Measurements from ENCODE around the gene SUGP2.

DNA sequence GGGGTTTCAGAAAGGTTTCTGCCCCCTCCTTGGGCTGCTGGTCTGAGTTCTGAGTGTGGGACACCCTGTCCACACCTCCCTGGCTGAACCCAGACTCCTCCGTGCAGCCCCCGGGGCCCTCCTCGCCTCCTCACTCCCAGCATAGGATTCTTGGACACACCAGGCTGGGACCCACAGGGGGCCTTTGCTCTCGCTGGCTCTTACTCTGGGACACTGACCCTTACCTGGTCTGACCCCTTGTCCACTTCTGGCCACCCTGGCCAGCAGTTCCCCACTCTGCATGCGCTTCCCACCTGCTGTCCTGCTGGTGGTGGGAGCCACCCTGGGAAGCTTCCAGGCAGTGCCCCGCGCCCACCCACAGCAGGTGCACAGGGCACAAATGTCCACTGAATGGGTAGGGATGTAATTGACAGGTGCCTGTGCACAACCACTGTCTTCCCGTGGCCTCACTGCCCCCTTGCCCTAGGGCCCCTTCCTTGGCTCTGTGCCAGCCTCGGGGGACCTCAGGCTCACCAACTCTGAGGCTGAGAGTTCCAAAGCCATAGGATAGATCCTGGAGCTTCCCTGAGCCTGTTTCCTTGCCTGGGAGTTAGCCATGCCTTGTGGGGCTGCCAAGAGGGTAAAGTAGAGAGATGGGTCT, 23.4 kb upstream of the SUGP2 start:
- TF ChIP-seq YY1 (IDR thresholded peaks at IDR 0.05; ENCODE audit: low read depth) = no peak
- TF ChIP-seq EP300 (IDR thresholded peaks at IDR 0.05; ENCODE audit: borderline replicate concordance) = no peak
- TF ChIP-seq CREB1 (IDR thresholded peaks at IDR 0.05; ENCODE audit: low read depth) = no peak
- TF ChIP-seq, protein P1, sequence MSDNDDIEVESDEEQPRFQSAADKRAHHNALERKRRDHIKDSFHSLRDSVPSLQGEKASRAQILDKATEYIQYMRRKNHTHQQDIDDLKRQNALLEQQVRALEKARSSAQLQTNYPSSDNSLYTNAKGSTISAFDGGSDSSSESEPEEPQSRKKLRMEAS (IDR thresholded peaks at IDR 0.05) = no peak
- TF ChIP-seq, protein P2, sequence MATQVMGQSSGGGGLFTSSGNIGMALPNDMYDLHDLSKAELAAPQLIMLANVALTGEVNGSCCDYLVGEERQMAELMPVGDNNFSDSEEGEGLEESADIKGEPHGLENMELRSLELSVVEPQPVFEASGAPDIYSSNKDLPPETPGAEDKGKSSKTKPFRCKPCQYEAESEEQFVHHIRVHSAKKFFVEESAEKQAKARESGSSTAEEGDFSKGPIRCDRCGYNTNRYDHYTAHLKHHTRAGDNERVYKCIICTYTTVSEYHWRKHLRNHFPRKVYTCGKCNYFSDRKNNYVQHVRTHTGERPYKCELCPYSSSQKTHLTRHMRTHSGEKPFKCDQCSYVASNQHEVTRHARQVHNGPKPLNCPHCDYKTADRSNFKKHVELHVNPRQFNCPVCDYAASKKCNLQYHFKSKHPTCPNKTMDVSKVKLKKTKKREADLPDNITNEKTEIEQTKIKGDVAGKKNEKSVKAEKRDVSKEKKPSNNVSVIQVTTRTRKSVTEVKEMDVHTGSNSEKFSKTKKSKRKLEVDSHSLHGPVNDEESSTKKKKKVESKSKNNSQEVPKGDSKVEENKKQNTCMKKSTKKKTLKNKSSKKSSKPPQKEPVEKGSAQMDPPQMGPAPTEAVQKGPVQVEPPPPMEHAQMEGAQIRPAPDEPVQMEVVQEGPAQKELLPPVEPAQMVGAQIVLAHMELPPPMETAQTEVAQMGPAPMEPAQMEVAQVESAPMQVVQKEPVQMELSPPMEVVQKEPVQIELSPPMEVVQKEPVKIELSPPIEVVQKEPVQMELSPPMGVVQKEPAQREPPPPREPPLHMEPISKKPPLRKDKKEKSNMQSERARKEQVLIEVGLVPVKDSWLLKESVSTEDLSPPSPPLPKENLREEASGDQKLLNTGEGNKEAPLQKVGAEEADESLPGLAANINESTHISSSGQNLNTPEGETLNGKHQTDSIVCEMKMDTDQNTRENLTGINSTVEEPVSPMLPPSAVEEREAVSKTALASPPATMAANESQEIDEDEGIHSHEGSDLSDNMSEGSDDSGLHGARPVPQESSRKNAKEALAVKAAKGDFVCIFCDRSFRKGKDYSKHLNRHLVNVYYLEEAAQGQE (IDR thresholded peaks at IDR 0.05; ENCODE audit: low read depth) = no peak
- TF ChIP-seq TEAD4 (IDR thresholded peaks at IDR 0.05) = no peak
- no peak for TF ChIP-seq NFIC (IDR thresholded peaks at IDR 0.05)
- no peak for TF ChIP-seq RAD21 (IDR thresholded peaks at IDR 0.05; ENCODE audit: low read depth)
- TF ChIP-seq TCF12 (IDR thresholded peaks at IDR 0.05; ENCODE audit: low read depth) = no peak
- TF ChIP-seq CEBPB (IDR thresholded peaks at IDR 0.05) = no peak

Measured in Ishikawa (cell line).